Retinal pigment epithelial cell (primary cell): ENCODE data around the gene PKD2.

Experiments
- DNase-seq: peaks from one replicate; pipeline ENCODE4 v3.0.0-alpha.2; 2010; ENCODE audit warnings: low read depth
- H3K4me3 ChIP-seq: 2 replicates; pipeline ENCODE4 v1.5.1; 2011; ENCODE audit warnings: mild to moderate bottlenecking, low read length, control low read depth, moderate library complexity
- CTCF ChIP-seq: conservative IDR thresholded peaks from 2 replicates; pipeline ENCODE4 v1.5.1; 2011; ENCODE audit warnings: low read depth, low read length, control low read depth, inconsistent platforms

PKD2 gene

DNA sequence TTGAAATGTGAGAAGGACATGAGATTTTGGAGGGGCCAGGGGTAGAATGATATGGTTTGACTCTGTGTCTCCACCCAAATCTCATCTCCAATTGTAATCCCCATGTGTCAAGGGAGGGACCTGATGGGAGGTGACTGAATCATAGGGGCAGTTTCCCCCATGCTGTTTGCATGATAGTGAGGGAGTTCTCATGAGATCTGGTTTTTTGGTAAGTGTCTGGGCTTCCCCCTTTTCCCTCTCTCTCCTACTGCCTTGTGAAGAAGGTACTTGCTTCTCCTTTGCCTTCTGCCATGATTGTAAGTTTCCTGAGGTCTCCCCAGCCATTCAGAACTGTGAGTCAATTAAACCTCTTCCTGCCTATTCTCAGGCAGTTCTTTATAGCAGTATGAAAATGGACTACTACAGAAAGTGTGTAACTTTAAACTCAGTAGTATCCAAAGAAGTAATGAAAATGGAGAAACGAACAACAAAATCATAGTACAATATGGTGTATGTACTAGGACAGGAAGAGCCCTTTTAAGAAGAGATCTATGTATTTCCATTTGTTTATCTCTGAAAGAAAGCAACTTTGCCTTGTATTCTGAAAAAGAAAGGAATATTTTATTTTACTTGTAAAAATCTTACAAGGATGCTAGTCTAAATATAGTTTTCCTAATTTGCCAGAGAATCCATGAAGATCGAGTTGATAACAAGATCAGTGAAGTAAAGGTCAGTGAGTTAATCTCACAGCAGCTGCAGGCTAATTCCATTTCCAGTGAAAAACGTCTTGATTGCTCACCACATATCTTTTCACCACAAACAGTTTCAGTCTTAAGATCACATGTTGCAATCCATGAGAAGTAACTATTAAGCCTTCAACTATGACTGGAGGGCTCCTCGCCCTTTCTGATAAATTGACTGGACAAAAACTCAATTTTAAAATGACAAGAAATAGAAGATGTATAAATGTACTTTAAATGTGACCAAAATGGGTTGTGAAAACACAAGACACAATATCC is 20.5 kb downstream of the PKD2 start:
- DNase-seq = peak; percentile 94
- H3K4me3 ChIP-seq = no peak overlapping the region
- TF ChIP-seq CTCF = no peak

DNA sequence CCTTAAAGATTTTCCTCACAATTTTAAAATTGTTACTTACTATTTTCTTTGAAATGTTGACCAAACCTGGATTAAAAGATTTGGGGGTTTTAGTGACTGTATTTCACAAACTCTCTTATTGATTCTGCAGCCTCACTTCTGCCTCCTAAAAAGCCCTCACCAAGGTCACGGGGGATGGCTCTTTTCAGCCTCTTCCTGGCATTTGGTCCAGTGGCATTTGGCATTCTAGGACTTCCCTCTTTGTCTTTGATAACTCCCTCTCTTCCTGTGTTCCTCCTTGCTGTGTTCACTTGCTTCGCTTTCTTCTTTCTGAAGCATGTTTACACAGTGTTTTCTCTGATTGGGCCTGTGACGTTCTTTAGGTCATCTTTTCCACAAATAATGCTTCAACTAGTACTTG is 21.5 kb downstream of the PKD2 start:
- no peak overlapping the region for H3K4me3 ChIP-seq
- DNase-seq = no peak
- no peak for TF ChIP-seq CTCF

- no peak overlapping the region for H3K4me3 ChIP-seq
- no peak for TF ChIP-seq CTCF
- DNase-seq = no peak
Measured at GRCh38 chr4:88029556-88029955, 22.1 kb downstream of the PKD2 start.

- TF ChIP-seq CTCF = no peak
- no peak for DNase-seq
- H3K4me3 ChIP-seq = no peak overlapping the region
Measured at GRCh38 chr4:88030565-88031310, 23.3 kb downstream of the PKD2 start.

DNA sequence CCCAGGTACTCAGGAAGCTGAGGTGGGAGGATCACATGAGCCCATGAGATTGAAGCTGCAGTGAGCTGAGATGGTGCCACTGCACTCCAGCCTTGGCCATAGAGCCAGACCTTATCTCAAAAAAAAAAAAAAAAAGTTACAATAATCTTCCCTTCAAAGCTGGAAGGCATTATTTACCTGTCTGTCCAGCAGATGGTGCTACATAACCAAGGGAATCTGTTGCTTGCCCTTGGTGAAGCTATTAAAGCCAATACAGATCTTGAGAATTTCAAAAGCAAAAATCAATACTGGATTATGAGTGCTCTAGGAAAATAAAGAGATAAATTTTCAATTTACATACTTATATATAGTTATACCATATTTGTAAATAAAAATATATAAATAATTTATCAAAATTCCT is 25.9 kb downstream of the PKD2 start:
- TF ChIP-seq CTCF = peak; percentile 72
- no peak for DNase-seq
- no peak overlapping the region for H3K4me3 ChIP-seq

GRCh38 chr4:88035292-88035691 is 27.9 kb downstream of the PKD2 start:
- no peak for TF ChIP-seq CTCF
- DNase-seq = no peak
- H3K4me3 ChIP-seq = no peak overlapping the region
